Measurements from ENCODE around the gene CBR3. TPM values are rescaled to one million over a fixed set of nuclear protein-coding genes. Genes with fewer than 3 reads are reported as not detected.
A peak's percentile ranks its signal among the peaks of the same experiment; 100 is the strongest.

Gene CBR3
- total and polyA plus RNA-seq, 11 donors, result 1.4 to 5.5 (median 2.9) TPM

DNA sequence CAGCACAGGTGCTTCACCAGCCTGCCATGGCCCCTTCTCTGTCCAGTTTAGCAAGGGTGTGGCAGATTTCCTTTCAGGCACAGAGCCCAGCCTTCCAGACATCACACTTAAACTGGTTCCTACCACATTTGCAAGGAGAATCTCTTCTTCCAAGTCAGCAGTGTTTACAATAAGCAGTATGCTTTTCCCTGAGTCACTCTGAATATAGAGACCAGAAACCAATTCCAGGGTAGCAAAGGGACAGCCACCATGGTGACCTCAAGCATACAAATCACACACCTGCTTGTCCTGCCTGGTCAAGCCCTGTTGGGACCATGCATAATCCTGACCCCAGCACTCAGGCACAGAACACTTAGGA, 8.7 kb upstream of the CBR3 start:
- Histone ChIP-seq H3K4me3 (no peak overlapping the region), H3K36me3 (no peaks in the 10 kb centered on the region), H3K9me3 (no peaks in the 10 kb centered on the region), H3K27me3 (no peaks in the 10 kb centered on the region), H3K27ac (peak overlapping the region in 2 of 12 donors; percentile 15 to 49), H3K4me1 (peaks cover 0 to 25% (median 7%) of the 10 kb centered on the region in 12 donors)
- DNase-seq, result no peak
- ATAC-seq, result no peak
- intact Hi-C loops (cut with DNase I), result loop anchor here in 1 of 10 donors (5.0 kb wide), 1 partner anchor 206 kb away; no protein-coding TSS in a partner anchor
- TF ChIP-seq, protein P1, sequence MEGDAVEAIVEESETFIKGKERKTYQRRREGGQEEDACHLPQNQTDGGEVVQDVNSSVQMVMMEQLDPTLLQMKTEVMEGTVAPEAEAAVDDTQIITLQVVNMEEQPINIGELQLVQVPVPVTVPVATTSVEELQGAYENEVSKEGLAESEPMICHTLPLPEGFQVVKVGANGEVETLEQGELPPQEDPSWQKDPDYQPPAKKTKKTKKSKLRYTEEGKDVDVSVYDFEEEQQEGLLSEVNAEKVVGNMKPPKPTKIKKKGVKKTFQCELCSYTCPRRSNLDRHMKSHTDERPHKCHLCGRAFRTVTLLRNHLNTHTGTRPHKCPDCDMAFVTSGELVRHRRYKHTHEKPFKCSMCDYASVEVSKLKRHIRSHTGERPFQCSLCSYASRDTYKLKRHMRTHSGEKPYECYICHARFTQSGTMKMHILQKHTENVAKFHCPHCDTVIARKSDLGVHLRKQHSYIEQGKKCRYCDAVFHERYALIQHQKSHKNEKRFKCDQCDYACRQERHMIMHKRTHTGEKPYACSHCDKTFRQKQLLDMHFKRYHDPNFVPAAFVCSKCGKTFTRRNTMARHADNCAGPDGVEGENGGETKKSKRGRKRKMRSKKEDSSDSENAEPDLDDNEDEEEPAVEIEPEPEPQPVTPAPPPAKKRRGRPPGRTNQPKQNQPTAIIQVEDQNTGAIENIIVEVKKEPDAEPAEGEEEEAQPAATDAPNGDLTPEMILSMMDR (IDR thresholded peaks at IDR 0.05), result no peak
- TF ChIP-seq POLR2A (IDR thresholded peaks at IDR 0.05), result no peak

DNA sequence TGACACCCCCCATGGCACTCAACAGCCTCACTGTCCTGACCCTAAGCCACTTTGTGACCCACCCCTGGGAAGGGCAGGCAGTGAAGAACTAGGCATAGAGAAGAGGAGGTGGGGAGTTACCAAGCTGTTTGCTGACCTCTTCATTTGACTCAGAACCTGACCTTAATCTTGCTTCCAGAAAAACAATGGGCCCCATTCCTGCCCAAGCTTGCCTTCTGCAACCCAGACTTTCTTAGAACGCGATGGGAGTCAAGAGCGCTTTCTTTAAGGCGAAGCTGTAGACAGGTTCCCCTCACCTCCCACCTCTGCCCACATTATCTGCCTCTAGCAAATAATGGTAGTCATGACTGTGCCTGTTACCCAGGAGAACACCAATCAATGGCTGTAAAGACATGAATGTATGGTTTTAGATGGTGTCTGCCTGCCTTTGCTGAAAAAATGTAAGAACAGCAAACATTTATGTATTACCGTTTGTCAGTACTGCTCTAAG, 8.2 kb upstream of the CBR3 start:
- WGBS, 4 donors, result 96 to 98% (median 97%) methylated on average over 5 of the region's 5 CpGs
- Histone ChIP-seq H3K4me3 (no peak overlapping the region), H3K36me3 (no peaks in the 10 kb centered on the region), H3K9me3 (no peaks in the 10 kb centered on the region), H3K27me3 (no peaks in the 10 kb centered on the region), H3K4me1 (peaks cover 0 to 25% (median 7%) of the 10 kb centered on the region in 12 donors), H3K27ac (peak overlapping the region in 1 of 12 donors; percentile 15)
- no peak for TF ChIP-seq POLR2A (IDR thresholded peaks at IDR 0.05)
- TF ChIP-seq, protein P1 (IDR thresholded peaks at IDR 0.05), result no peak
- DNase-seq (no peak), ATAC-seq (no peak)
- intact Hi-C loops (cut with DNase I), result loop anchor here in 1 of 10 donors (5.0 kb wide), 1 partner anchor 206 kb away; no protein-coding TSS in a partner anchor

DNA sequence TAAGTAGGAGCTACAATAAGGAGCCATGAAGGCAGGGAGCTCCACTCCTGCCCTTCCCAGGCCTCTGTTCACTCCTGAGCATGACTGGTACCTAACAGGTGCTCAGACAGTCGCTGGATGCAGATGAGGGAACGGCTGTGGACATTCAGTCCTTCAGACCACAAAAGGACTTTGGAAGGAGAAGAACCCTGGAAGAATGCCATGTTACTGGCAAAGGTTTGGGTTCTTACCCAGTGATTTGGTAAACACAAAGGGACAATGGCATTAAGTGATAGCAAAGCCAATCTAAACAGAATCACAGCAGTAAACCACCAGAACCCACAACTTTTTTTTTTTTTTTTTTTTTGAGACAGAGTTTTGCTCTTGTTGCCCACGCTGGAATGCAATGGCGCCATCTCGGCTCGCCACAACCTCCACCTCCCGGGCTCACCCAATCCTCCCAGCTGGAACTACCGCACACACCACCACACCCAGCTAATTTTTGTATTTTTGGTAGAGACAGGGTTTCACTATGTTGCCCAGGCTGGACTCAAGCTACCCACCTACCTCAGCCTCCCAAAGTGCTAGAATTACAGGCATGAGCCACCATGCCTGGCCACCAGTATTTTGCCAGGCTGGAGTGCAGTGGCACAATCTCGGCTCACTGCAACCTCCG, 7.5 kb upstream of the CBR3 start:
- Histone ChIP-seq H3K4me3 (no peak overlapping the region), H3K27me3 (peaks cover 0 to under 1% (median 0%) of the 10 kb centered on the region in 9 donors), H3K36me3 (no peaks in the 10 kb centered on the region), H3K4me1 (peaks cover 0 to 26% (median 7%) of the 10 kb centered on the region in 12 donors), H3K9me3 (no peaks in the 10 kb centered on the region), H3K27ac (no peak overlapping the region)
- intact Hi-C loops (cut with DNase I), result loop anchor here in 1 of 10 donors (5.0 kb wide), 1 partner anchor 205 kb away; no protein-coding TSS in a partner anchor
- TF ChIP-seq, protein P1 (IDR thresholded peaks at IDR 0.05), result no peak
- TF ChIP-seq POLR2A (IDR thresholded peaks at IDR 0.05), result no peak
- WGBS, 4 donors, result 86 to 92% (median 89%) methylated on average over 10 of the region's 10 CpGs
- ATAC-seq, result no peak
- DNase-seq, result no peak

DNA sequence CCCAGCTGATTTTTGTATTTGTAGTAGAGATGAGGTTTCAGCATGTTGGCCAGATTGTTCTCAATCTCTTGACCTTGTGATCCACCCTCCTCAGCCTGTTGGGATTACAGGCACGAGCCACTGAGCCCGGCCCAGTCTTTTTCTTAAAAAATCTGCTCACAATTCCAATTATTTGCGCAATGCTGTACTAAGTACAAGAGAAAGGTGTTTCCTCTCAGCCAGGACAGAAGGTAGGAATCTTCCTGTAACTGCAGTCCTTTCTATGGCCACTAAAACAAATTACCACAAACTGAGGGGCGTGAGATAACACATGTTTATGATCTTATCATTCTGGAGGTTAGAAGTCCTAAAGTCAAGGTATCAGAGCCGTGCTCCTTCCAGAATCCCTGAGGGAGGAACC, 6.9 kb upstream of the CBR3 start:
- intact Hi-C loops (cut with DNase I), result loop anchor here in 1 of 10 donors (5.0 kb wide), 1 partner anchor 204 kb away; no protein-coding TSS in a partner anchor

More for the DNA sequence above, 6.9 kb upstream of the CBR3 start:
- Histone ChIP-seq H3K4me3 (no peak overlapping the region), H3K27me3 (peaks cover 0 to 5% (median 0%) of the 10 kb centered on the region in 9 donors), H3K36me3 (no peaks in the 10 kb centered on the region), H3K9me3 (no peaks in the 10 kb centered on the region), H3K27ac (no peak overlapping the region), H3K4me1 (peaks cover 0 to 32% (median 7%) of the 10 kb centered on the region in 12 donors)
- WGBS, 4 donors, result 78 to 82% (median 79%) methylated on average over 5 of the region's 5 CpGs
- ATAC-seq (no peak), DNase-seq (no peak)
- TF ChIP-seq, protein P1 (IDR thresholded peaks at IDR 0.05), result peak in 1 of 12 donors; percentile 15
- TF ChIP-seq POLR2A (IDR thresholded peaks at IDR 0.05), result no peak
